Activated CD4-positive, alpha-beta T cell treated with anti-CD3 and anti-CD28 coated beads, Interleukin-2, amount 10 ng/mL, durations not matched to agents 7 days and 5 days (primary cell): ENCODE results near the gene NEK1. TPM values are rescaled to one million over a fixed set of nuclear protein-coding genes. Genes with fewer than 3 reads are reported as not detected.

ENCODE experiments used
- CTCF ChIA-PET: fragments of 350-600 bp; sonication (Branson Sonifier 250); formaldehyde crosslinking; loops from one replicate; lab custom pipeline; 2021; ENCODE audit warnings: antibody characterized with exemption; lab: Charles Lee
- POLR2A ChIA-PET: fragments of 350-600 bp; sonication (Branson Sonifier 250); formaldehyde crosslinking; loops from one replicate; lab custom pipeline; 2021; ENCODE audit warnings: antibody characterized with exemption; lab: Charles Lee
- DNase-seq: peaks from one replicate; pipeline ENCODE4 v3.0.0-alpha.2; 2020
- H3K27ac Mint-ChIP-seq: one replicate; pipeline ENCODE4 v1.8.0; 2021; ENCODE audit warnings: mild to moderate bottlenecking, moderate library complexity, mixed read lengths
- H3K27me3 Mint-ChIP-seq: one replicate; pipeline ENCODE4 v1.8.0; 2021; ENCODE audit warnings: mixed read lengths
- H3K36me3 Mint-ChIP-seq: one replicate; pipeline ENCODE4 v1.8.0; 2021; ENCODE audit warnings: low read depth, mixed read lengths
- H3K4me1 Mint-ChIP-seq: one replicate; pipeline ENCODE4 v1.8.0; 2021; ENCODE audit warnings: mixed read lengths
- H3K4me3 Mint-ChIP-seq: one replicate; pipeline ENCODE4 v1.8.0; 2021; ENCODE audit warnings: mild to moderate bottlenecking, moderate library complexity, mixed read lengths
- H3K9me3 Mint-ChIP-seq: one replicate; pipeline ENCODE4 v1.8.0; 2021; ENCODE audit warnings: mixed read lengths
- total RNA-seq, 2 experiments: library from RNA; stranded (reverse); gene quantifications; one replicate each; pipeline ENCODE4 v1.2.3, GENCODE V29; 2021

NEK1 gene
- total RNA-seq, 2 experiments from 2014 or later: 15.1 to 15.4 TPM

DNA sequence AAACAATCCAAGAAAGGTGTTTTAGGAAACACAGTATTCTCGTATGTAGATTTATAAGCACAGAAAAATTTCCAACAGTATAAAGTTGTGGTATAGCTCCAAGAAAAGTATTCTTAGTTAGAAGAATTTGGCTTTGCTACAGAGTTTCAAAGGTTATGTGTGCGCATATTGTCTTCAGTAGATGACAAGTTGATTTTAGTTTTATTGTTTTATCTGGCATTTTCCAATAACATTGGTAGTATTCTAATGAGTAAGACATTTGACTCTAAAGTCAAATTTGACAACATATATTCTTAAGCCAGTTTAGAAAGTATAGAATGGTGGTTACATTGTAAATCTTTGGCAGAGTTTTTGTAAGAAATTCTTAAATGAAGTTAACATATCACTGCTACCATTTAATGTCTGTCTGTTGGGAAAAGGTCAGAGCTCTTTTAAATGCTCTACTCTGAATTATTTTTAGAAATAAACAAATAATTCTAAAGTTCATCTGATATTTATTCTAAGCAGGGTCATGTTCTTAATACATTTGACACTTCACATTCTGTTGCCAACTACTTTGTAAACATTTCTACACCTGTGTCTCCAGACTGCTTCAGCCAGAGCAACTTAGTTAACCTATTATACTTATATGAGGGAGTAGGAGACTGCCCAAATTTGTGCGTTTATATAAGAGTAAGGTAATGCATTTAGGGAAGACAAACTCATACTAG is 38.0 kb upstream of the NEK1 start:
- no peak overlapping the region for H3K27ac Mint-ChIP-seq
- H3K4me1 Mint-ChIP-seq: peaks cover 4% of the 10 kb centered on the region
- no peak for DNase-seq
- H3K36me3 Mint-ChIP-seq: peaks cover 23% of the 10 kb centered on the region
- CTCF ChIA-PET: interaction anchor here (1.6 kb wide), 1 partner anchor 24 kb away, joined by 3 read pairs; no protein-coding TSS in a partner anchor
- POLR2A ChIA-PET: interaction anchor here (0.5 kb wide), 1 partner anchor 9 kb away, joined by 4 read pairs; no protein-coding TSS in a partner anchor
- H3K27me3 Mint-ChIP-seq: no peaks in the 10 kb centered on the region
- H3K9me3 Mint-ChIP-seq: no peaks in the 10 kb centered on the region
- no peak overlapping the region for H3K4me3 Mint-ChIP-seq

GRCh38 chr4:169649545-169650226 is 37.3 kb upstream of the NEK1 start:
- DNase-seq: no peak
- POLR2A ChIA-PET: interaction anchor here (0.5 kb wide), 1 partner anchor 10 kb away, joined by 4 read pairs; no protein-coding TSS in a partner anchor
- H3K36me3 Mint-ChIP-seq: peaks cover 22% of the 10 kb centered on the region
- H3K4me3 Mint-ChIP-seq: no peak overlapping the region
- no peaks in the 10 kb centered on the region for H3K9me3 Mint-ChIP-seq
- peaks cover 4% of the 10 kb centered on the region for H3K4me1 Mint-ChIP-seq
- H3K27me3 Mint-ChIP-seq: no peaks in the 10 kb centered on the region
- CTCF ChIA-PET: interaction anchor here (0.6 to 1.6 kb wide), 3 partner anchors 23 to 1417 kb away, joined by 3 read pairs; no protein-coding TSS in a partner anchor
- H3K27ac Mint-ChIP-seq: no peak overlapping the region

DNA sequence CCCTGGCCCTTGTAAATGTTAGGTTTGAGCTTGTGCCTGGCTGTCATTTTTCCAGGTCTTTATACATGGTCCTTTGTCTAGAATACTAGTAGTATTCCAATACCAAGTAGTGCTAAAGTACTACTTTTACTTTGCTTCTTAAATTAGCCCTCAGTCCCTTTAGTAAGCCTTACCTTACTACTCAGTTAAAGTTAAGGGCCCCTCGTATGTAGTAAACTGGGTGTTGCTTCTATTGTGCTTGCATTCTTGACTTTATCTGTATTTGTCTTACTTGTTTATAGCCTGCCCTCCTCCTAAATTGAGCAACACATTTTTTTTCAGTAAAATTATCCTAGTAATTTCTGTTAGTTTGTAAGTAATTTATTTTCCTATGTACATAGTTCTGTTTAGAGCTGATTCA is 33.2 kb upstream of the NEK1 start:
- Mint-ChIP-seq H3K27ac (no peak overlapping the region), H3K27me3 (no peaks in the 10 kb centered on the region), H3K36me3 (peaks cover 16% of the 10 kb centered on the region), H3K9me3 (no peaks in the 10 kb centered on the region), H3K4me1 (no peaks in the 10 kb centered on the region), H3K4me3 (no peak overlapping the region)
- DNase-seq: no peak
- CTCF ChIA-PET: interaction anchor here (0.8 to 1.5 kb wide), 3 partner anchors 15 to 21 kb away, joined by 3 read pairs; no protein-coding TSS in a partner anchor
- POLR2A ChIA-PET: no interaction called here

DNA sequence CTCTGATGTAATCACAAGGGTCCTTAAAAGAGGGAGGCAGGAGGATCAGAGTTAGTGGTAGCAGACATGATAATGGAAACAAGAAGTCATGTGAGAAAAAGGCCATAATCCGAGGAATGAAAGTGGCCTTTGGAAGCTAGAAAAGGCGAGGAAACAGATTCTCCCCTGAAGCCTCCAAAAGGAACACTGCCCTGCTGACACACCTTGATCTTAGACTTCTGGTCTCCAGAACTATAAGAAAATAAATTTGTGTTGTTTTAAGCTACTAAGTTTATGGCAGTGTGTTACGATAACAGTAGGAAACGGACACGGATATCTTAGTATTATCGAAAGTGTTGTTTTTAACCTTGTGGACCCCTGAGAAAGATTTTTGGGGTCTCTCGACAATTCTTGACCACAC is 32.4 kb upstream of the NEK1 start:
- ChIA-PET POLR2A (no interaction called here), CTCF (interaction anchor here (1.0 to 1.4 kb wide), 2 partner anchors 14 to 16 kb away, joined by 3 to 4 read pairs; no protein-coding TSS in a partner anchor)
- peaks cover 20% of the 10 kb centered on the region for H3K36me3 Mint-ChIP-seq
- H3K27me3 Mint-ChIP-seq: no peaks in the 10 kb centered on the region
- no peaks in the 10 kb centered on the region for H3K9me3 Mint-ChIP-seq
- DNase-seq: no peak
- no peak overlapping the region for H3K4me3 Mint-ChIP-seq
- H3K27ac Mint-ChIP-seq: no peak overlapping the region
- H3K4me1 Mint-ChIP-seq: no peaks in the 10 kb centered on the region

- Mint-ChIP-seq H3K4me1 (peaks cover 5% of the 10 kb centered on the region), H3K27ac (no peak overlapping the region), H3K27me3 (no peaks in the 10 kb centered on the region), H3K36me3 (peaks cover 42% of the 10 kb centered on the region), H3K9me3 (no peaks in the 10 kb centered on the region), H3K4me3 (no peak overlapping the region)
- ChIA-PET POLR2A (no interaction called here), CTCF (interaction anchor here (1.5 kb wide), 1 partner anchor 19 kb away, joined by 4 read pairs; no protein-coding TSS in a partner anchor)
- no peak for DNase-seq
Measured at GRCh38 chr4:169640261-169640870, 28.0 kb upstream of the NEK1 start.

GRCh38 chr4:169634975-169635374 is 22.6 kb upstream of the NEK1 start:
- ChIA-PET POLR2A (no interaction called here), CTCF (interaction anchor here (1.4 kb wide), 1 partner anchor 9 kb away, joined by 3 read pairs; no protein-coding TSS in a partner anchor)
- Mint-ChIP-seq H3K27me3 (no peaks in the 10 kb centered on the region), H3K4me3 (no peak overlapping the region), H3K4me1 (peaks cover 11% of the 10 kb centered on the region), H3K9me3 (no peaks in the 10 kb centered on the region), H3K27ac (no peak overlapping the region), H3K36me3 (peaks cover 35% of the 10 kb centered on the region)
- DNase-seq: no peak

- POLR2A ChIA-PET: no interaction called here
- no peaks in the 10 kb centered on the region for H3K9me3 Mint-ChIP-seq
- H3K36me3 Mint-ChIP-seq: peaks cover 18% of the 10 kb centered on the region
- peaks cover 15% of the 10 kb centered on the region for H3K4me1 Mint-ChIP-seq
- H3K4me3 Mint-ChIP-seq: no peak overlapping the region
- DNase-seq: no peak
- H3K27ac Mint-ChIP-seq: no peak overlapping the region
- CTCF ChIA-PET: interaction anchor here (2.0 kb wide), 1 partner anchor 14 kb away, joined by 6 read pairs; no protein-coding TSS in a partner anchor
- H3K27me3 Mint-ChIP-seq: no peaks in the 10 kb centered on the region
Measured at GRCh38 chr4:169632896-169633295, 20.5 kb upstream of the NEK1 start.

DNA sequence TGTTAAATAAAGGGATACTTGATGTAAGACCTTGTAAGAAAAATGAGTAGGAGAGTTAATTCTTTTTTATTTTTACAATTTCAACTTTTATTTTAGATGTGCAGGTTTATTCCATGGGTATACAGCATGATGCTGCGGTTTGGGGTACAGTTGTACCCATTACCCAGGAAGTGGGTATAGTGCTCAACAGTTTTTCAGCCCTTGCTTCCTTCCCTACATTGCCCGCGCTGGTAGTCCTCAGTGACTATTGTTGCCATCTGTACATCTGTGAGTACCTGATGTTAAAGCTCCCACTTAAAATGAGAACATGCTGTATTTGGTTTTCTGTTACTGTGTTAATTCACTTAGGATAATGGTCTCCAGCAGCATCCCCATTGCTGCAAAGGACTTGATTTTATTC is 17.7 kb upstream of the NEK1 start:
- no peak for DNase-seq
- no peak overlapping the region for H3K27ac Mint-ChIP-seq
- peaks cover 33% of the 10 kb centered on the region for H3K4me1 Mint-ChIP-seq
- no peak overlapping the region for H3K4me3 Mint-ChIP-seq
- CTCF ChIA-PET: interaction anchor here (1.1 to 1.4 kb wide), 4 partner anchors 11 to 83 kb away, joined by 3 to 6 read pairs (median 3); no protein-coding TSS in a partner anchor
- H3K36me3 Mint-ChIP-seq: peaks cover 11% of the 10 kb centered on the region
- H3K27me3 Mint-ChIP-seq: no peaks in the 10 kb centered on the region
- POLR2A ChIA-PET: no interaction called here
- H3K9me3 Mint-ChIP-seq: no peaks in the 10 kb centered on the region

GRCh38 chr4:169628579-169628978 is 16.2 kb upstream of the NEK1 start:
- ChIA-PET POLR2A (no interaction called here), CTCF (no interaction called here)
- H3K4me3 Mint-ChIP-seq: no peak overlapping the region
- H3K27me3 Mint-ChIP-seq: no peaks in the 10 kb centered on the region
- H3K4me1 Mint-ChIP-seq: peaks cover 38% of the 10 kb centered on the region
- no peaks in the 10 kb centered on the region for H3K9me3 Mint-ChIP-seq
- no peak overlapping the region for H3K27ac Mint-ChIP-seq
- peaks cover 14% of the 10 kb centered on the region for H3K36me3 Mint-ChIP-seq
- no peak for DNase-seq

DNA sequence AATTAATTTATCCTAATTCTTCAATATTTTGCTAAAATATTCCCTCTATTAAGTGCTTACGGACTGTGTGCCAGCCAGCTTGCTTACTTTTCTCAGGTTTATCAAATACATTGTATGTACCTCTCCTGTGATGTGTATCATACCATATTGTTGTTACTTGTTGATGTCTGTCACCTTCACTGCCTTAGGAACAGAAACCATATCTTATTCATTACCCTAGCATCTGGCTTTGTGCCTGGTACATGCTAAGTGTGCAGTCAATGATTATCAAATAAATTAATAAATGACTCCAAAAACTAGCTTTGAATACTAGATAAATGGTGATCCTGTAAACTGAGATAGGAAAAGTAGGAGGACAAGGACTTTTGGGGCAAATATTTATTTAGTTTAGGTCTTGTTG is 14.9 kb upstream of the NEK1 start:
- H3K4me1 Mint-ChIP-seq: peaks cover 47% of the 10 kb centered on the region
- H3K9me3 Mint-ChIP-seq: no peaks in the 10 kb centered on the region
- no peak for DNase-seq
- no peaks in the 10 kb centered on the region for H3K27me3 Mint-ChIP-seq
- ChIA-PET CTCF (interaction anchor here (1.5 to 1.6 kb wide), 2 partner anchors 14 to 34 kb away, joined by 4 to 7 read pairs; partner anchors contain the start of gene NEK1), POLR2A (interaction anchor here (1.1 kb wide), 1 partner anchor 14 kb away, joined by 3 read pairs; no protein-coding TSS in a partner anchor)
- no peak overlapping the region for H3K27ac Mint-ChIP-seq
- H3K4me3 Mint-ChIP-seq: no peak overlapping the region
- H3K36me3 Mint-ChIP-seq: peaks cover 15% of the 10 kb centered on the region

DNA sequence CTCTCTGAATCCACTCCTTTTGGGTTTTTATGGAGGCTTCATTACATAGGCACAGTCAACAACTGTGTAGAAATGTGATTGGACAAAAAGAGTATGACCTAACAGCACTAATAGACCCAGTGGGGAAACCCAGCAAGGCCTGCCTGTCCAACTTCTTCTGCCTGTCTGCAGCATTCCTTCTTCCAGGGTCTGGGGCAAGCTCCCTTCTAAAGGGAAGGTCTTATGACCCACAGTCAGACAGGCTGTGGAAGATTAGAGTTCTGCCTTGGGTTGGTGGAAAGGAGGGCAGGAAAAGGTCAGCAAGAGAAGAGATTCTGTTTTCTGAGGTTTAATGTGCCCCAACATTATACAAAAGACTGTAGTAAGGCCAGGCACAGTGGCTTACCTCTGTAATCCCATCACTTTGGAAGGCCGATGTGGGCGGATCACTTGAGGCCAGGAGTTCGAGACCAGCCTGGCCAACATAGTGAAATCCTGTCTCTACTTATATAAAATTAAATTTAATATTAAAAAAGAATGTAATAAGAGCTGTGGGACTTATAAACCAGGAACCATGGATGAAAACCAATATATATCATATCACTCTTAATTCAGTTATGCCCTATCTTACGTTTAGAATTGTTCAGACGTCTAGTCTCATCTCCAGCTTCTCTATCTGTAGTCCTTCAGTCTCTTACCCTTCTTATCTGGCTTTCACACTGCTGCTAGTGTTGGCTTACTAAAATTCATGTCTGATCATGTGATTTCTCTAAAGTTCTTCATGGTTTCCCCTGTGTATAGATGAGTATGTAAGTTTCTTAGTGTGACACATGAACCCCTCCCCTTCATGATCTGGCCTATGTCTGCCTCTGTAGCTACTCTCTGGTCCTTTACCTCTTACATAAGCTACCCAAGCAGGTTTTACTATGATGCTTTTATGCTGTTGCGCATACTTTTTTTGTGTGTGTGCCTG is 14.2 kb upstream of the NEK1 start:
- H3K27ac Mint-ChIP-seq: peak overlapping the region; percentile 41
- peaks cover 15% of the 10 kb centered on the region for H3K36me3 Mint-ChIP-seq

More for the DNA sequence above, 14.2 kb upstream of the NEK1 start:
- Mint-ChIP-seq H3K9me3 (no peaks in the 10 kb centered on the region), H3K4me3 (no peak overlapping the region), H3K27me3 (no peaks in the 10 kb centered on the region), H3K4me1 (peaks cover 50% of the 10 kb centered on the region)
- CTCF ChIA-PET: interaction anchor here (0.6 to 1.6 kb wide), 5 partner anchors 8 to 616 kb away, joined by 3 to 7 read pairs (median 4); partner anchors contain the start of genes CBR4 and NEK1
- DNase-seq: no peak
- POLR2A ChIA-PET: interaction anchor here (1.1 kb wide), 1 partner anchor 13 kb away, joined by 3 read pairs; no protein-coding TSS in a partner anchor
